LNCaP clone FGC (cell line): ENCODE measurements around the gene NAALADL2.

ENCODE experiments used
- DNase-seq: peaks from one replicate; pipeline ENCODE4 v3.0.0-alpha.2; 2011; ENCODE audit warnings: low read depth
- H3K4me3 ChIP-seq: 2 replicates; pipeline ENCODE4 v1.5.1; 2011; ENCODE audit warnings: mild to moderate bottlenecking, low read depth, low read length, control low read depth
- TF ChIP-seq, protein P1 (sequence below): IDR thresholded peaks from 2 replicates; pipeline ENCODE4 v1.5.1; 2012; ENCODE audit warnings: mild to moderate bottlenecking; ENCODE audit not compliant: control insufficient read depth, insufficient read depth; ENCODE audit errors: extremely low read depth

NAALADL2 gene

DNA sequence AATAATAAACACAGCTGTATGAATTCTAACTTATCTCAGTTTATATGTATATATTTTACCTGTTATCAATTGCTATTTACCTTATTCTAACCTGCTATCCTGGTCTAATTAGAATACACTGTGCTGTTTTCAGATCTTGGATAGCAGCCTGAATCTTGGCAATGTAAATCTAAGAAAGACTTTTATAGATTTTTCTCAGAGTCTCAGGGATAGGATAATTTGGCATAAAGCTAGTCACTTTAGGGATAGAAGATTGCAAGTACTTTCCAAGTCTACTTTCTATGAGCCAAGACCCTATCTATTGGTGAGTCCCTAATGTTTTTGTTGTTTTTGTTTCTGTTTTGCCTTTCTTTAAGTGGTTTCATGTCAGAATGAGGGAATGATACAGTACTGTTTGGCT is 695.7 kb downstream of the NAALADL2 start:
- TF ChIP-seq, protein P1, sequence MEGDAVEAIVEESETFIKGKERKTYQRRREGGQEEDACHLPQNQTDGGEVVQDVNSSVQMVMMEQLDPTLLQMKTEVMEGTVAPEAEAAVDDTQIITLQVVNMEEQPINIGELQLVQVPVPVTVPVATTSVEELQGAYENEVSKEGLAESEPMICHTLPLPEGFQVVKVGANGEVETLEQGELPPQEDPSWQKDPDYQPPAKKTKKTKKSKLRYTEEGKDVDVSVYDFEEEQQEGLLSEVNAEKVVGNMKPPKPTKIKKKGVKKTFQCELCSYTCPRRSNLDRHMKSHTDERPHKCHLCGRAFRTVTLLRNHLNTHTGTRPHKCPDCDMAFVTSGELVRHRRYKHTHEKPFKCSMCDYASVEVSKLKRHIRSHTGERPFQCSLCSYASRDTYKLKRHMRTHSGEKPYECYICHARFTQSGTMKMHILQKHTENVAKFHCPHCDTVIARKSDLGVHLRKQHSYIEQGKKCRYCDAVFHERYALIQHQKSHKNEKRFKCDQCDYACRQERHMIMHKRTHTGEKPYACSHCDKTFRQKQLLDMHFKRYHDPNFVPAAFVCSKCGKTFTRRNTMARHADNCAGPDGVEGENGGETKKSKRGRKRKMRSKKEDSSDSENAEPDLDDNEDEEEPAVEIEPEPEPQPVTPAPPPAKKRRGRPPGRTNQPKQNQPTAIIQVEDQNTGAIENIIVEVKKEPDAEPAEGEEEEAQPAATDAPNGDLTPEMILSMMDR: no peak
- H3K4me3 ChIP-seq: peak overlapping the region; percentile 37
- peak; percentile 98 for DNase-seq

GRCh38 chr3:175558261-175558660 is 699.1 kb downstream of the NAALADL2 start:
- TF ChIP-seq, protein P1: no peak
- DNase-seq: no peak
- H3K4me3 ChIP-seq: no peak overlapping the region

- no peak overlapping the region for H3K4me3 ChIP-seq
- DNase-seq: no peak
- TF ChIP-seq, protein P1: no peak
These were observed 705.2 kb downstream of the NAALADL2 start for GRCh38 chr3:175564363-175564762.

GRCh38 chr3:175571096-175571495 is 712.0 kb downstream of the NAALADL2 start:
- TF ChIP-seq, protein P1: no peak
- no peak overlapping the region for H3K4me3 ChIP-seq
- DNase-seq: no peak

- TF ChIP-seq, protein P1: no peak
- H3K4me3 ChIP-seq: no peak overlapping the region
- no peak for DNase-seq
These were observed 714.1 kb downstream of the NAALADL2 start for GRCh38 chr3:175573226-175573625.

- no peak overlapping the region for H3K4me3 ChIP-seq
- TF ChIP-seq, protein P1: no peak
These were observed 721.2 kb downstream of the NAALADL2 start for GRCh38 chr3:175580318-175580717.

GRCh38 chr3:175585898-175586297 is 726.8 kb downstream of the NAALADL2 start:
- TF ChIP-seq, protein P1: no peak
- no peak for DNase-seq
- H3K4me3 ChIP-seq: no peak overlapping the region

More at GRCh38 chr3:175580318-175580717, 721.2 kb downstream of the NAALADL2 start:
- DNase-seq: no peak
